Activated naive CD8-positive, alpha-beta T cell treated with anti-CD3 and anti-CD28 coated beads, Interleukin-2, amount 10 ng/mL, durations not matched to agents 7 days and 5 days (primary cell): ENCODE results near the gene PUSL1. TPM values are rescaled to one million over a fixed set of nuclear protein-coding genes. Genes with fewer than 3 reads are reported as not detected.
A peak's percentile ranks its signal among the peaks of the same experiment; 100 is the strongest.

ENCODE experiments used
- ATAC-seq: fragments of 150-1000 bp; cut with Tn5 transposase; one replicate; pipeline ENCODE4 v1.10.0; 2021; ENCODE audit warnings: low read depth, moderate library complexity
- POLR2A ChIA-PET: fragments of 350-600 bp; sonication (Branson Sonifier 250); formaldehyde crosslinking; loops from one replicate; lab custom pipeline; 2021; ENCODE audit warnings: antibody characterized with exemption; lab: Charles Lee
- DNase-seq: peaks from one replicate; pipeline ENCODE4 v3.0.0; 2021
- H3K27ac Mint-ChIP-seq: one replicate; pipeline ENCODE4 v1.8.0; 2022; ENCODE audit warnings: mild to moderate bottlenecking, mixed read lengths
- H3K27me3 Mint-ChIP-seq: one replicate; pipeline ENCODE4 v1.8.0; 2022; ENCODE audit warnings: mild to moderate bottlenecking, moderate library complexity, mixed read lengths
- H3K36me3 Mint-ChIP-seq: one replicate; pipeline ENCODE4 v1.8.0; 2021; ENCODE audit warnings: mild to moderate bottlenecking, mixed read lengths
- H3K4me1 Mint-ChIP-seq: one replicate; pipeline ENCODE4 v1.8.0; 2021; ENCODE audit warnings: mixed read lengths
- H3K4me3 Mint-ChIP-seq: one replicate; pipeline ENCODE4 v1.8.0; 2022; ENCODE audit warnings: mild to moderate bottlenecking, moderate library complexity, mixed read lengths
- H3K9me3 Mint-ChIP-seq: one replicate; pipeline ENCODE4 v1.8.0; 2021; ENCODE audit warnings: mixed read lengths
- total RNA-seq, 2 experiments: library from RNA; stranded (reverse); gene quantifications; one replicate each; pipeline ENCODE4 v1.2.3, GENCODE V29; 2021

The PUSL1 gene
- total RNA-seq, 2 experiments from 2014 or later = 22.3 to 22.4 TPM

GRCh38 chr1:1272341-1273208, 35.8 kb upstream of the PUSL1 start:
- no peaks in the 10 kb centered on the region for H3K9me3 Mint-ChIP-seq
- DNase-seq (no peak), ATAC-seq (no peak)
- H3K27me3 Mint-ChIP-seq = no peaks in the 10 kb centered on the region
- POLR2A ChIA-PET = interaction anchor here (0.7 to 1.4 kb wide), 5 partner anchors 22 to 233 kb away, joined by 3 to 6 read pairs (median 4); no protein-coding TSS in a partner anchor
- peaks cover 7% of the 10 kb centered on the region for H3K36me3 Mint-ChIP-seq
- peak overlapping the region; percentile 85 for H3K27ac Mint-ChIP-seq
- H3K4me1 Mint-ChIP-seq = peaks cover 24% of the 10 kb centered on the region
- H3K4me3 Mint-ChIP-seq = peak overlapping the region; percentile 89

- POLR2A ChIA-PET = interaction anchor here (0.6 to 1.7 kb wide), 8 partner anchors 17 to 234 kb away, joined by 3 to 6 read pairs (median 3); partner anchors contain the start of gene CCNL2
- Mint-ChIP-seq H3K9me3 (no peaks in the 10 kb centered on the region), H3K36me3 (peaks cover 7% of the 10 kb centered on the region), H3K27me3 (no peaks in the 10 kb centered on the region), H3K27ac (peak overlapping the region; percentile 85), H3K4me1 (peaks cover 24% of the 10 kb centered on the region), H3K4me3 (peak overlapping the region; percentile 89)
- DNase-seq = no peak
- no peak for ATAC-seq
Measured at GRCh38 chr1:1273209-1273511, 35.2 kb upstream of the PUSL1 start.

GRCh38 chr1:1273512-1274298, 34.7 kb upstream of the PUSL1 start, which contains the start of gene UBE2J2:
Gene UBE2J2, minus strand, starts transcription at chr1:1273854. Its CDS starts 5,862 bp downstream, at chr1:1267992.
- H3K36me3 Mint-ChIP-seq = peaks cover 7% of the 10 kb centered on the region
- H3K27me3 Mint-ChIP-seq = no peaks in the 10 kb centered on the region
- peak; percentile 92 for DNase-seq
- peak within 1 kb of the TSS; percentile 85 for H3K27ac Mint-ChIP-seq
- peaks cover 24% of the 10 kb centered on the region for H3K4me1 Mint-ChIP-seq
- POLR2A ChIA-PET = interaction anchor here (0.6 to 1.7 kb wide), 14 partner anchors 11 to 260 kb away, joined by 3 to 6 read pairs (median 3); partner anchors contain the start of genes CCNL2 and ISG15
- peak; percentile 94 for ATAC-seq
- peak within 1 kb of the TSS; percentile 89 for H3K4me3 Mint-ChIP-seq
- H3K9me3 Mint-ChIP-seq = no peaks in the 10 kb centered on the region

- no peaks in the 10 kb centered on the region for H3K27me3 Mint-ChIP-seq
- POLR2A ChIA-PET = interaction anchor here (0.7 to 1.7 kb wide), 10 partner anchors 11 to 261 kb away, joined by 3 to 6 read pairs (median 3); partner anchors contain the start of genes CCNL2 and ISG15
- H3K9me3 Mint-ChIP-seq = no peaks in the 10 kb centered on the region
- H3K36me3 Mint-ChIP-seq = peaks cover 7% of the 10 kb centered on the region
- peak overlapping the region; percentile 65 for H3K4me3 Mint-ChIP-seq
- peak overlapping the region; percentile 48 for H3K27ac Mint-ChIP-seq
- H3K4me1 Mint-ChIP-seq = peaks cover 24% of the 10 kb centered on the region
- ATAC-seq (no peak), DNase-seq (no peak)
Measured at GRCh38 chr1:1274299-1274930, 34.0 kb upstream of the PUSL1 start.

GRCh38 chr1:1274931-1275431, 33.4 kb upstream of the PUSL1 start:
- Mint-ChIP-seq H3K4me1 (peaks cover 24% of the 10 kb centered on the region), H3K27ac (peak overlapping the region; percentile 48), H3K4me3 (peak overlapping the region; percentile 65), H3K36me3 (peaks cover 7% of the 10 kb centered on the region), H3K27me3 (no peaks in the 10 kb centered on the region), H3K9me3 (no peaks in the 10 kb centered on the region)
- ATAC-seq = no peak
- DNase-seq = no peak
- POLR2A ChIA-PET = interaction anchor here (0.9 to 1.7 kb wide), 3 partner anchors 10 to 125 kb away, joined by 3 to 4 read pairs (median 4); partner anchors contain the start of gene CCNL2

- POLR2A ChIA-PET = no interaction called here
- no peak for ATAC-seq
- Mint-ChIP-seq H3K4me3 (peak overlapping the region; percentile 11), H3K27ac (peak overlapping the region; percentile 37), H3K4me1 (peaks cover 16% of the 10 kb centered on the region), H3K9me3 (no peaks in the 10 kb centered on the region), H3K27me3 (no peaks in the 10 kb centered on the region), H3K36me3 (peaks cover 3% of the 10 kb centered on the region)
- no peak for DNase-seq
Measured at GRCh38 chr1:1275836-1276235, 32.6 kb upstream of the PUSL1 start.

- no peaks in the 10 kb centered on the region for H3K9me3 Mint-ChIP-seq
- no peaks in the 10 kb centered on the region for H3K36me3 Mint-ChIP-seq
- peaks cover 6% of the 10 kb centered on the region for H3K4me1 Mint-ChIP-seq
- H3K27ac Mint-ChIP-seq = no peak overlapping the region
- POLR2A ChIA-PET = no interaction called here
- ATAC-seq = no peak
- no peaks in the 10 kb centered on the region for H3K27me3 Mint-ChIP-seq
- no peak for DNase-seq
- no peak overlapping the region for H3K4me3 Mint-ChIP-seq
Measured at GRCh38 chr1:1278620-1279019, 29.8 kb upstream of the PUSL1 start.

GRCh38 chr1:1279028-1279427, 29.4 kb upstream of the PUSL1 start:
- Mint-ChIP-seq H3K4me1 (peaks cover 6% of the 10 kb centered on the region), H3K9me3 (no peaks in the 10 kb centered on the region), H3K27ac (no peak overlapping the region), H3K36me3 (no peaks in the 10 kb centered on the region), H3K27me3 (no peaks in the 10 kb centered on the region), H3K4me3 (no peak overlapping the region)
- no peak for DNase-seq
- no peak for ATAC-seq
- POLR2A ChIA-PET = no interaction called here

GRCh38 chr1:1280782-1281481, 27.5 kb upstream of the PUSL1 start:
- ATAC-seq = no peak
- Mint-ChIP-seq H3K4me3 (no peak overlapping the region), H3K9me3 (no peaks in the 10 kb centered on the region), H3K36me3 (no peaks in the 10 kb centered on the region), H3K4me1 (peaks cover 2% of the 10 kb centered on the region), H3K27ac (no peak overlapping the region), H3K27me3 (no peaks in the 10 kb centered on the region)
- DNase-seq = no peak
- POLR2A ChIA-PET = no interaction called here

GRCh38 chr1:1281533-1282321, 26.7 kb upstream of the PUSL1 start:
- no peak overlapping the region for H3K4me3 Mint-ChIP-seq
- POLR2A ChIA-PET = no interaction called here

GRCh38 chr1:1282998-1283397, 25.4 kb upstream of the PUSL1 start:
- no peaks in the 10 kb centered on the region for H3K36me3 Mint-ChIP-seq
- POLR2A ChIA-PET = no interaction called here

More at GRCh38 chr1:1281533-1282321, 26.7 kb upstream of the PUSL1 start:
- DNase-seq = no peak
- Mint-ChIP-seq H3K4me1 (peaks cover 2% of the 10 kb centered on the region), H3K27ac (no peak overlapping the region), H3K9me3 (no peaks in the 10 kb centered on the region), H3K27me3 (no peaks in the 10 kb centered on the region), H3K36me3 (no peaks in the 10 kb centered on the region)
- no peak for ATAC-seq

GRCh38 chr1:1283821-1284220, 24.6 kb upstream of the PUSL1 start:
- H3K27me3 Mint-ChIP-seq = no peaks in the 10 kb centered on the region
- no peaks in the 10 kb centered on the region for H3K9me3 Mint-ChIP-seq
- H3K4me1 Mint-ChIP-seq = peaks cover 2% of the 10 kb centered on the region
- ATAC-seq (no peak), DNase-seq (no peak)
- no peak overlapping the region for H3K27ac Mint-ChIP-seq
- POLR2A ChIA-PET = no interaction called here
- no peak overlapping the region for H3K4me3 Mint-ChIP-seq
- H3K36me3 Mint-ChIP-seq = no peaks in the 10 kb centered on the region

More at GRCh38 chr1:1282998-1283397, 25.4 kb upstream of the PUSL1 start:
- Mint-ChIP-seq H3K27me3 (no peaks in the 10 kb centered on the region), H3K4me3 (no peak overlapping the region), H3K27ac (no peak overlapping the region), H3K4me1 (peaks cover 2% of the 10 kb centered on the region), H3K9me3 (no peaks in the 10 kb centered on the region)
- no peak for ATAC-seq
- DNase-seq = no peak
